ENCODE measurements around the gene HDAC4. TPM values are rescaled to one million over a fixed set of nuclear protein-coding genes. Genes with fewer than 3 reads are reported as not detected.

The HDAC4 gene
- total RNA-seq, 4 donors from 2014 or later, result 51.4 to 107 (median 70.8) TPM

GRCh38 chr2:239312741-239313667 is 87.8 kb downstream of the HDAC4 start:
- Histone ChIP-seq H3K4me3 (no peak overlapping the region), H3K4me1 (peaks cover 49% of the 10 kb centered on the region), H3K27me3 (no peaks in the 10 kb centered on the region), H3K36me3 (no peaks in the 10 kb centered on the region), H3K27ac (peak overlapping the region; percentile 14), H3K9me3 (no peaks in the 10 kb centered on the region)
- WGBS, result 85% methylated on average over 16 of the region's 33 CpGs
- DNase-seq (ENCODE audit: low spot score in 2 of 2), result peak; percentile 70 to 81
- TF ChIP-seq POLR2AphosphoS5 (IDR thresholded peaks at IDR 0.05) (no peak), POLR2A (IDR thresholded peaks at IDR 0.05) (no peak), EP300 (IDR thresholded peaks at IDR 0.05) (no peak), CTCF (IDR thresholded peaks at IDR 0.05) (no peak)

- 88% methylated on average over 10 of the region's 10 CpGs for WGBS
- TF ChIP-seq POLR2AphosphoS5 (IDR thresholded peaks at IDR 0.05) (no peak), EP300 (IDR thresholded peaks at IDR 0.05) (no peak), POLR2A (IDR thresholded peaks at IDR 0.05) (no peak), CTCF (IDR thresholded peaks at IDR 0.05) (no peak)
- no peaks in the 10 kb centered on the region for H3K27me3 ChIP-seq
- no peak overlapping the region for H3K4me3 ChIP-seq
- H3K4me1 ChIP-seq, result peaks cover 51% of the 10 kb centered on the region
- no peaks in the 10 kb centered on the region for H3K9me3 ChIP-seq
- no peaks in the 10 kb centered on the region for H3K36me3 ChIP-seq
- H3K27ac ChIP-seq, result no peak overlapping the region
- peak; percentile 47 to 58 for DNase-seq (ENCODE audit: low spot score in 2 of 2)
These were observed 88.7 kb downstream of the HDAC4 start for GRCh38 chr2:239312081-239312511.

GRCh38 chr2:239311132-239312040 is 89.4 kb downstream of the HDAC4 start:
- H3K4me3 ChIP-seq, result no peak overlapping the region

GRCh38 chr2:239310401-239311061 is 90.3 kb downstream of the HDAC4 start:
- TF ChIP-seq POLR2AphosphoS5 (IDR thresholded peaks at IDR 0.05) (no peak), POLR2A (IDR thresholded peaks at IDR 0.05) (no peak), EP300 (IDR thresholded peaks at IDR 0.05) (no peak), CTCF (IDR thresholded peaks at IDR 0.05) (no peak)
- Histone ChIP-seq H3K4me1 (peaks cover 57% of the 10 kb centered on the region), H3K4me3 (no peak overlapping the region), H3K36me3 (no peaks in the 10 kb centered on the region), H3K27me3 (no peaks in the 10 kb centered on the region), H3K9me3 (no peaks in the 10 kb centered on the region), H3K27ac (peak overlapping the region; percentile 28)
- WGBS, result 90% methylated on average over 10 of the region's 14 CpGs
- peak; percentile 51 to 54 for DNase-seq (ENCODE audit: low spot score in 2 of 2)

More at GRCh38 chr2:239311132-239312040, 89.4 kb downstream of the HDAC4 start:
- 88% methylated on average over 25 of the region's 28 CpGs for WGBS
- peak in 1 of 3 donors; percentile 49 for TF ChIP-seq POLR2AphosphoS5 (IDR thresholded peaks at IDR 0.05)
- TF ChIP-seq POLR2A (IDR thresholded peaks at IDR 0.05), result no peak
- TF ChIP-seq EP300 (IDR thresholded peaks at IDR 0.05), result no peak
- TF ChIP-seq CTCF (IDR thresholded peaks at IDR 0.05), result no peak
- Histone ChIP-seq H3K27me3 (no peaks in the 10 kb centered on the region), H3K27ac (peak overlapping the region; percentile 28), H3K9me3 (no peaks in the 10 kb centered on the region), H3K4me1 (peaks cover 57% of the 10 kb centered on the region), H3K36me3 (no peaks in the 10 kb centered on the region)
- peak; percentile 73 to 82 for DNase-seq (ENCODE audit: low spot score in 2 of 2)
